AG08396 (cell line): ENCODE measurements around the gene BIVM.

Experiments used
- DNase-seq: peaks from one replicate; pipeline ENCODE4 v3.0.0; 2012; ENCODE audit warnings: low spot score, mixed read lengths

Gene BIVM

GRCh38 chr13:102881819-102882686 lies 83.1 kb downstream of the BIVM start:
- no peak for DNase-seq
